Activated naive CD4-positive, alpha-beta T cell treated with anti-CD3 and anti-CD28 coated beads, Interleukin-2, amount 50 U/mL, for 24 hours (primary cell): ENCODE results near the gene RGL4.
"Not testable (repeated sequence)": the region's sequence is repeated elsewhere in the genome, so short reads cannot be mapped to it uniquely, and the experiment has no call there.

Source experiments
- H3K27ac Mint-ChIP-seq: one replicate; pipeline ENCODE4 v1.8.0; 2021; ENCODE audit warnings: mild to moderate bottlenecking, mixed read lengths
- H3K27me3 Mint-ChIP-seq: one replicate; pipeline ENCODE4 v1.8.0; 2021; ENCODE audit warnings: mixed read lengths
- H3K36me3 Mint-ChIP-seq: one replicate; pipeline ENCODE4 v1.8.0; 2021; ENCODE audit warnings: mixed read lengths
- H3K4me1 Mint-ChIP-seq: one replicate; pipeline ENCODE4 v1.8.0; 2021; ENCODE audit warnings: mixed read lengths
- H3K4me3 Mint-ChIP-seq: one replicate; pipeline ENCODE4 v1.8.0; 2021; ENCODE audit warnings: mild to moderate bottlenecking, mixed read lengths
- H3K9me3 Mint-ChIP-seq: one replicate; pipeline ENCODE4 v1.8.0; 2021; ENCODE audit warnings: mixed read lengths

RGL4 gene

DNA sequence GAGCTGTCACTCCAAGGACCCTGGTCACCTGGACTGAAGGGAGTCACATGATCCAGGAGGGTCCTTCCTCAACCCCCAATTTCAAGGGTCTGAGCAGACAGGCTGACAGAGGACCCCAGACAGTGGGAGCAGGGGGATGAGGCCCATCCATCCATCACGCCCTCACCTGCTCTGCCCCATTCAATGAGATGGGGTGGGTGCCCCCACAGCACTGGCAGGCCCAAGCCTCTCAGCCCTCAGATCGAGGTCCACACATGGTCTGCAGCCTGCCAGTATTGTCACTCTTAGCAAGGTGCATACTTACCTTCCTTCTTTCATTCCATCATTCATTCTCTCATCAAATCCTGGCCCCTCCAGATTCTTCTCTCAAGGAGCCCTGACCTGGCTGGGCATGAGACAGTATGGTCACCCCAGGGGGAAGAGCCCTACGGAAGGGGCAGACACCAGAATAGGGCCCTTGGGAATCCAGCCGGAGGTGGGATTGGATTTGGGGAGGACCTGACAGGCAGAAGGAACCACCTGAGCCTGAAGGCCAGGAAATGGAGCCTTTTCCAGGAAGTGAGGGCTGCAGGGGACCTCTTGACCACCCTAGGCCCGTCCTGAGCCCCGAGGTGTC, 15.8 kb upstream of the RGL4 start:
- not testable (repeated sequence) for H3K4me1 Mint-ChIP-seq, H3K4me3 Mint-ChIP-seq, H3K27me3 Mint-ChIP-seq, H3K27ac Mint-ChIP-seq, H3K9me3 Mint-ChIP-seq, H3K36me3 Mint-ChIP-seq

DNA sequence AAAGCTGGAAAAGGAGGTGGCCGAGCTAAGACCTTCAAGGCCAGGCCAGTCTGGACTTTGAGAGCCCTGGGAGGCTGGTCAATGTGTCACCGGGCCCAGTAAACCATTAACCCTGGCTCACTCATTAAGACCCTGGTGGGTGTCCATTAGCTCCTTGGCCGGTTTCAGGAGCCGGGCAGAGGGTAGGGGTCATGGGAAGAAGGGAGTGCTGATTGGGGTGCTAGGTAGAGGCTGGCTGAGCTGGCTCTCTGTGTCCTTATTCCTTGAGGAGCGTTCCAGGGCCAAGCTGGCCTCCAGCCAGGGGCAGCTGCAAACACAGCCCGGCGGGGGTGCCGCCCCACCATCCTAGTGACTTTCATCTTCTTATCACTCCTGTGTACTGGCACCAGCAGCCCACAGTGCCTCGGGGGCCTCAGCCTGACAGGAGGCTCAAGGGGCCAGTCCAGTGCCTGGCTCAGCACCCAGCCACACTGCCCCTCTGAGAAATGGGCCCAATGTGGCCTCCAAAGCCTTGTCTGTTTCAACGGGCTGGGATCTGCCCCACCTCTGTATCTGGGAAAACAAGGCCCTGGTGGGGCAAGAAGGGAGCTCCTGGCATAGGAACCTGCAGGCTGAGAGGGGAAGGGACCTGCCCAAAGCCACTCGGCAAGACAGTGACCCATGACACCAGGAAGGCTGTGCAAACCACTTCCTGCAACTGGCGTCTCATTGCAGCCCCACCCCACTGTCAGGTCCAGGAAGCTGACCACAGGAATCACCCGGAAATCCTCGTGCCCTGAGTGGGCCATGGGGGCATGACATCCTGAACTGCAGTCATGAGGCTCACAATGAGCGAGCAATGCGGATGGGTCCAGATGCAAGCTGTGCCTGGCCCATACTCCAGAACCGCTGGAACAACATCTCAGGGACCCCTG, 15.1 kb upstream of the RGL4 start:
- Mint-ChIP-seq H3K4me3 (no peak overlapping the region), H3K36me3 (peaks cover 2% of the 10 kb centered on the region), H3K4me1 (peaks cover 3% of the 10 kb centered on the region), H3K9me3 (no peaks in the 10 kb centered on the region), H3K27ac (no peak overlapping the region), H3K27me3 (no peaks in the 10 kb centered on the region)

DNA sequence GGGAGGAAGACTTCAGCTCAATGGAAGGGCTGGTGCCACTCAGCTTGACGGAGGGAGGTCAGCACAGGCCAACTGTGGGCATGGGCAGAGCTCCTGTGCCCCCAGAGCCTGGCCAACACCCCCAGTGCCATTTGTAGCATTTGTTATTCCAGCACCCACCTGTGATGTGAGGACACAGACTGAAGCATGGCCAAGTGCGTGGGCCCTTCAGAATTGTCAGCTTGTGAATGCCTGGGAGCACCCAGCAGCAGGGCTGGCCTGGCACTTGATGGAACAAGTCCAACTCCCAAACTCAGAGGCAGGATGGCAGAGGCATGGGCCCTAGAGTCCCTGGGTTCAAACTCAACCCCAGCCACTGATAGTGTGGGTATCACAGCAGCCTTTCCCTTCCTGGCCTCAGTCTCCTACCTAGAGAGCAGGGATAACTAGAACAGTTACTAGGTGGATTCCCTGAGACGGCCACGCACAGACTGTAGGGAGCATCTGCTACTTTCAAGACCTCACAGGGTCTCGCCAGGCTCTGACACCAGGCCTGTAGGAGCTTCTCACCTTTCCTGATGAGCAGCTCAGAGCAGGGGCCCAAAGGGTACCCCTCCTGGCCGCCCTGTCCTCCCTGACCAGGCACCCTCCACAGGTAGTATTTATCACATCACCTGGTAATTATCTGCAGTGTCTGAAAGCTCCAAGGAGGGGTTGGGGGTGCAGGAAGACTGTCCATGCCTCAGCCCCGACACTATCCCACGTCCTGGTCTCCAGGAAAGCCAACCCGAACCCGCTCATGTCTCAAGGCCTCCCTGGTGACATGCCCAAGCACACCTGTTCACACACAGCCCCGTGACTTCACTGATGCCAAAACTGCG, 13.7 kb upstream of the RGL4 start:
- not testable (repeated sequence) for H3K9me3 Mint-ChIP-seq, H3K4me3 Mint-ChIP-seq, H3K27ac Mint-ChIP-seq, H3K4me1 Mint-ChIP-seq, H3K27me3 Mint-ChIP-seq, H3K36me3 Mint-ChIP-seq

DNA sequence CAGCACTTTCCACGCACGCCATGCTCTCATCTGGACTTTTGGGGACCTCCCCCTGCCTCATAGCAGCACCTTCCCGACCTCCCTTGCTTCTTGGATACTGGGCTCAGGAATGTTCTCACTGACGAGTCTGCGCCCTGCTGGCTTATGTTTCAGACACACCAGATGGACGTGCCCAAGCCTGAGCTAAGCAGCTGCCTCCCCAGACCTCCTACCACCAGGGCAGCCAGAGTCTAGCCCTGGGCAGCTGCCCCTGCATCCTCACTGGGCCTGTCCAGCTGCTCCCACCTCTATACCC, 13.2 kb upstream of the RGL4 start:
- Mint-ChIP-seq H3K36me3 (peaks cover 5% of the 10 kb centered on the region), H3K9me3 (no peaks in the 10 kb centered on the region), H3K27ac (no peak overlapping the region), H3K27me3 (no peaks in the 10 kb centered on the region), H3K4me1 (peaks cover 3% of the 10 kb centered on the region), H3K4me3 (no peak overlapping the region)

- Mint-ChIP-seq H3K9me3 (no peaks in the 10 kb centered on the region), H3K27me3 (no peaks in the 10 kb centered on the region), H3K4me3 (no peak overlapping the region), H3K36me3 (peaks cover 7% of the 10 kb centered on the region), H3K27ac (no peak overlapping the region), H3K4me1 (peaks cover 3% of the 10 kb centered on the region)
These were observed 12.7 kb upstream of the RGL4 start for GRCh38 chr22:23678133-23678532.

GRCh38 chr22:23681026-23681809, 9.6 kb upstream of the RGL4 start:
- Mint-ChIP-seq H3K4me3 (no peak overlapping the region), H3K9me3 (no peaks in the 10 kb centered on the region), H3K4me1 (peaks cover 3% of the 10 kb centered on the region), H3K27me3 (no peaks in the 10 kb centered on the region), H3K27ac (no peak overlapping the region), H3K36me3 (peaks cover 7% of the 10 kb centered on the region)

DNA sequence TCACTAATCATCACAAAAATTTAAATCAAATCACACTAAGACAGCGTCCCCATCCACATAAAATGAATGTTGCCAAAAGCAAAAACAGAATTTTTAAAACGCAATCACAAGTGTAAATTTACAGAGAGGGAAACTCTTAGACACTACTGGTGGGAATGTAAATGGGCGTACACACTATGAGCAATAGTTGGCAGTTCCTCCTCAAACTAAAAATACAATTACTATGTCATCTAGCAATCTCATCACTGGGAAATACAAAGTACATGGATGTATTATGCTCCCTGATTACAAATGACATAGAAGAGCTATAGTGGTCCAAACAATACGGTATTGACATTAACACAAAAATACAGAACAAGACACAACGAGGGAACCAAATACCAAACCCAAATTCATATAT, 8.7 kb upstream of the RGL4 start:
- peaks cover 3% of the 10 kb centered on the region for H3K4me1 Mint-ChIP-seq
- no peak overlapping the region for H3K4me3 Mint-ChIP-seq
- peaks cover 7% of the 10 kb centered on the region for H3K36me3 Mint-ChIP-seq
- no peak overlapping the region for H3K27ac Mint-ChIP-seq
- no peaks in the 10 kb centered on the region for H3K9me3 Mint-ChIP-seq
- no peaks in the 10 kb centered on the region for H3K27me3 Mint-ChIP-seq

DNA sequence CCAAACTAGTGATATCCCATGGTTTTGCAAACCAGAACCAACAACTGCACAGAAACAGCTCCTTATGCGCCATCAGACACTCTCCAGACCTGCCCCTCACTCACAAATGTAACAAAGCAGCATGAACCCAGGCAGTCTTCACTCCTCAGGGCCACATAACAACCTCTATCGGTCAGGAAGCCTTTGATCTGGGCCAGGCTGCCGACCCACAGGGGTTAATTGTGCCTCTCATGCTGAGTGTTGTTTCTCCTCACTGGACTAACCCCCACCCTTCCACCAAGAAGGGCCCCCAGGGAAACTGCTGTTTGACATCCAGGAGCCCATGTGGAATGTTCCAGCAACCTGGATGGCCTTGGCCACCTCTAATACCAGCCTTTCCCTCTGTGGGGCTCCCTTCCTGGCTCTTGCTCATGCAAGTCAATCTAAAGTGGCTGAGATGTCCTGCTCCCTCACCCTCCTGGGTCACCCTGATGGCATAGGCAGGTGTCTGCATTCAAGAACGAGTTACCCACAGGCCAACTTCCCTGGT, 7.9 kb upstream of the RGL4 start:
- Mint-ChIP-seq H3K4me3 (no peak overlapping the region), H3K4me1 (no peaks in the 10 kb centered on the region), H3K9me3 (no peaks in the 10 kb centered on the region), H3K36me3 (peaks cover 7% of the 10 kb centered on the region), H3K27ac (no peak overlapping the region), H3K27me3 (no peaks in the 10 kb centered on the region)

DNA sequence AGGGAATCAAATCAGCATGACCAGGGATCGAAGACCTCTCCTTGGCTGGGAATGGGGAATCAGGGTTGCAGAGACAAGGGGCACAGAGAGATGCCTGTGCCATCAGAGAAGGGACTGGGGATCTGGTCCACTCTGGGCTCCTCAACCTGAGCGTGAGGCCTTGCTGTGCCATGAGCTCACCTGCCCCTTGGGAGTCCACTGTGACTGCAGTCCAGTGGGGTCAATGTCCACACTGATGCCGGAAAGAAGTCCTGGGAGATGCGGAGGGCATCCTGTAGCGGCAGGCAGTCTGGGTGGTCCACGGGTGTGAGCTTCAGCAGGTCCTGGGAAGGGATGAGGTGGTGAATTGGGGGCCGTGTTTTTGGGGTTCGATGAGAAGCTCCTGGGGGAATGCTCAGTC, 7.3 kb upstream of the RGL4 start:
- H3K4me3 Mint-ChIP-seq = no peak overlapping the region
- H3K9me3 Mint-ChIP-seq = no peaks in the 10 kb centered on the region
- no peaks in the 10 kb centered on the region for H3K4me1 Mint-ChIP-seq
- H3K27ac Mint-ChIP-seq = no peak overlapping the region
- peaks cover 7% of the 10 kb centered on the region for H3K36me3 Mint-ChIP-seq
- no peaks in the 10 kb centered on the region for H3K27me3 Mint-ChIP-seq

- Mint-ChIP-seq H3K27ac (no peak overlapping the region), H3K36me3 (peaks cover 7% of the 10 kb centered on the region), H3K9me3 (no peaks in the 10 kb centered on the region), H3K4me3 (no peak overlapping the region), H3K27me3 (no peaks in the 10 kb centered on the region), H3K4me1 (no peaks in the 10 kb centered on the region)
These were observed 6.8 kb upstream of the RGL4 start for GRCh38 chr22:23684026-23684425.

GRCh38 chr22:23684561-23685031, 6.2 kb upstream of the RGL4 start:
- H3K4me1 Mint-ChIP-seq = no peaks in the 10 kb centered on the region
- no peak overlapping the region for H3K4me3 Mint-ChIP-seq
- no peaks in the 10 kb centered on the region for H3K9me3 Mint-ChIP-seq
- peaks cover 7% of the 10 kb centered on the region for H3K36me3 Mint-ChIP-seq
- no peaks in the 10 kb centered on the region for H3K27me3 Mint-ChIP-seq
- no peak overlapping the region for H3K27ac Mint-ChIP-seq

- Mint-ChIP-seq H3K9me3 (no peaks in the 10 kb centered on the region), H3K4me3 (no peak overlapping the region), H3K4me1 (no peaks in the 10 kb centered on the region), H3K27me3 (no peaks in the 10 kb centered on the region), H3K36me3 (peaks cover 7% of the 10 kb centered on the region), H3K27ac (no peak overlapping the region)
These were observed 5.5 kb upstream of the RGL4 start for GRCh38 chr22:23685205-23685784.

- peaks cover 5% of the 10 kb centered on the region for H3K36me3 Mint-ChIP-seq
- no peak overlapping the region for H3K4me3 Mint-ChIP-seq
- H3K27me3 Mint-ChIP-seq = no peaks in the 10 kb centered on the region
- no peak overlapping the region for H3K27ac Mint-ChIP-seq
- H3K4me1 Mint-ChIP-seq = no peaks in the 10 kb centered on the region
- no peaks in the 10 kb centered on the region for H3K9me3 Mint-ChIP-seq
These were observed 4.3 kb upstream of the RGL4 start for GRCh38 chr22:23686416-23687024.

DNA sequence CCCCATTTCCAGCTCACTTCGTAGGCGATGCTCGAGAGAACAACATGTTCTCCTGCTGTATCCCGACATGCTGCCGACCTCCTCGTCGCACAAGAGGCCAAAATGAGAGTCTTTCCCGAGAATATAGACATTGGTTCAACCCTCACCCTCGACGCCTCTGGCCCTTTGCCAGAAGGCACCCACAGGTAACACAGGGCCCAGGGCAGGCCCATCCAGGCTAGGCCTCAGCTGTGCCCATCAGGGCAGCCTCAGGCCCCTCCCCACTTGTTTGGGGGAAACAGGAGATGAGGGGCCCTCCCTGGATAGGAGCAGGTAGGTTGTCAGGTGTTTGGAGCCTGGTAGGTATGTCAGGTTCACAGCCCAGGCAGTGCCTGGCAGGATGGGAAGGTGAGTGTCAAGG, 2.7 kb upstream of the RGL4 start:
- H3K4me1 Mint-ChIP-seq = no peaks in the 10 kb centered on the region
- H3K9me3 Mint-ChIP-seq = no peaks in the 10 kb centered on the region
- H3K27me3 Mint-ChIP-seq = no peaks in the 10 kb centered on the region
- no peak overlapping the region for H3K4me3 Mint-ChIP-seq
- peaks cover 2% of the 10 kb centered on the region for H3K36me3 Mint-ChIP-seq
- no peak overlapping the region for H3K27ac Mint-ChIP-seq
